Measurements from ENCODE around the gene MAEA. TPM values are rescaled to one million over a fixed set of nuclear protein-coding genes. Genes with fewer than 3 reads are reported as not detected.

Gene MAEA
- total and polyA plus RNA-seq, 9 of the 15 experiments (the other 6 are each of a cell fraction or from before 2014, with no cell fraction given) = 2.1 to 86.5 (median 45.0) TPM

GRCh38 chr4:1283711-1284110, 6.0 kb upstream of the MAEA start (continued):
- no peak for TF ChIP-seq CHD7 (IDR thresholded peaks at IDR 0.05; ENCODE audit: low read depth, low read length)
- TF ChIP-seq, protein P1, sequence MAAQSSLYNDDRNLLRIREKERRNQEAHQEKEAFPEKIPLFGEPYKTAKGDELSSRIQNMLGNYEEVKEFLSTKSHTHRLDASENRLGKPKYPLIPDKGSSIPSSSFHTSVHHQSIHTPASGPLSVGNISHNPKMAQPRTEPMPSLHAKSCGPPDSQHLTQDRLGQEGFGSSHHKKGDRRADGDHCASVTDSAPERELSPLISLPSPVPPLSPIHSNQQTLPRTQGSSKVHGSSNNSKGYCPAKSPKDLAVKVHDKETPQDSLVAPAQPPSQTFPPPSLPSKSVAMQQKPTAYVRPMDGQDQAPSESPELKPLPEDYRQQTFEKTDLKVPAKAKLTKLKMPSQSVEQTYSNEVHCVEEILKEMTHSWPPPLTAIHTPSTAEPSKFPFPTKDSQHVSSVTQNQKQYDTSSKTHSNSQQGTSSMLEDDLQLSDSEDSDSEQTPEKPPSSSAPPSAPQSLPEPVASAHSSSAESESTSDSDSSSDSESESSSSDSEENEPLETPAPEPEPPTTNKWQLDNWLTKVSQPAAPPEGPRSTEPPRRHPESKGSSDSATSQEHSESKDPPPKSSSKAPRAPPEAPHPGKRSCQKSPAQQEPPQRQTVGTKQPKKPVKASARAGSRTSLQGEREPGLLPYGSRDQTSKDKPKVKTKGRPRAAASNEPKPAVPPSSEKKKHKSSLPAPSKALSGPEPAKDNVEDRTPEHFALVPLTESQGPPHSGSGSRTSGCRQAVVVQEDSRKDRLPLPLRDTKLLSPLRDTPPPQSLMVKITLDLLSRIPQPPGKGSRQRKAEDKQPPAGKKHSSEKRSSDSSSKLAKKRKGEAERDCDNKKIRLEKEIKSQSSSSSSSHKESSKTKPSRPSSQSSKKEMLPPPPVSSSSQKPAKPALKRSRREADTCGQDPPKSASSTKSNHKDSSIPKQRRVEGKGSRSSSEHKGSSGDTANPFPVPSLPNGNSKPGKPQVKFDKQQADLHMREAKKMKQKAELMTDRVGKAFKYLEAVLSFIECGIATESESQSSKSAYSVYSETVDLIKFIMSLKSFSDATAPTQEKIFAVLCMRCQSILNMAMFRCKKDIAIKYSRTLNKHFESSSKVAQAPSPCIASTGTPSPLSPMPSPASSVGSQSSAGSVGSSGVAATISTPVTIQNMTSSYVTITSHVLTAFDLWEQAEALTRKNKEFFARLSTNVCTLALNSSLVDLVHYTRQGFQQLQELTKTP (IDR thresholded peaks at IDR 0.05; ENCODE audit: low read depth in 1 of 2, partially characterized antibody in 2 of 2) = no peak
